ENCODE results near the gene IREB2.
"Not testable (repeated sequence)": the region's sequence is repeated elsewhere in the genome, so short reads cannot be mapped to it uniquely, and the experiment has no call there.

The IREB2 gene

GRCh38 chr15:78397382-78397781 lies 40.6 kb upstream of the IREB2 start:
- no peak for TF ChIP-seq CTCF (IDR thresholded peaks at IDR 0.05)
- no peak for TF ChIP-seq ZFX (IDR thresholded peaks at IDR 0.05; ENCODE audit: borderline replicate concordance)
- H3K27ac ChIP-seq, result no peak overlapping the region

- no peak overlapping the region for H3K27ac ChIP-seq
- TF ChIP-seq CTCF (IDR thresholded peaks at IDR 0.05), result no peak
Observed at GRCh38 chr15:78398076-78398825, 39.8 kb upstream of the IREB2 start.

GRCh38 chr15:78399091-78399490 lies 38.9 kb upstream of the IREB2 start:
- TF ChIP-seq CTCF (IDR thresholded peaks at IDR 0.05), result no peak

GRCh38 chr15:78402061-78402610 lies 35.9 kb upstream of the IREB2 start:
- no peak overlapping the region for H3K27ac ChIP-seq
- TF ChIP-seq ZFX (IDR thresholded peaks at IDR 0.05; ENCODE audit: borderline replicate concordance) (no peak), CTCF (IDR thresholded peaks at IDR 0.05) (no peak)

More at GRCh38 chr15:78399091-78399490, 38.9 kb upstream of the IREB2 start:
- no peak overlapping the region for H3K27ac ChIP-seq

GRCh38 chr15:78404125-78404524 lies 33.9 kb upstream of the IREB2 start:
- no peak for TF ChIP-seq ZFX (IDR thresholded peaks at IDR 0.05; ENCODE audit: borderline replicate concordance)
- no peak for TF ChIP-seq CTCF (IDR thresholded peaks at IDR 0.05)
- no peak overlapping the region for H3K27ac ChIP-seq

- H3K27ac ChIP-seq, result not testable (repeated sequence)
Observed at GRCh38 chr15:78404796-78405195, 33.2 kb upstream of the IREB2 start.

GRCh38 chr15:78405336-78405924 lies 32.6 kb upstream of the IREB2 start:
- no peak for TF ChIP-seq CTCF (IDR thresholded peaks at IDR 0.05)
- no peak for TF ChIP-seq ZFX (IDR thresholded peaks at IDR 0.05; ENCODE audit: borderline replicate concordance)
- H3K27ac ChIP-seq, result no peak overlapping the region

All from 22Rv1 (cell line).